Measurements from ENCODE around the gene CMSS1.

The CMSS1 gene

DNA sequence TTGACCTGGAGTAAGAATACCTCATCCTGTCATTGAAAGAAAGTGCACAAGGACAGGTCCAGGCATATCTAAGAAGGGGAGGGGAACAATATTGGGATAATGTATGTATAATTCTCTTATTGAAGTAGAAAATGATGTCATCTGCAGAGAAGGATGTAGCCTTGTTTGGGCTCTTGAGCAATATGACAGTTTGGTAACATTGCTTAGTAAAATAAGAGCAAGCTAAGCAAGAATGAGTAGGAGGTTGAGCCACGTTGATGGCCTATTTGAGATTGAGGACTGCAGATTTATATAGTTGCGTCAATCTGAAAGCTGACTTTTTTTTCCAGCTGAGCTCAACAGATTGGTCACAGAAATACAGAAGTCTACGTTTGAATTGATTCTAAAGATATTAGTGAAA is 151.5 kb downstream of the CMSS1 start:
- TF ChIP-seq, protein P1, sequence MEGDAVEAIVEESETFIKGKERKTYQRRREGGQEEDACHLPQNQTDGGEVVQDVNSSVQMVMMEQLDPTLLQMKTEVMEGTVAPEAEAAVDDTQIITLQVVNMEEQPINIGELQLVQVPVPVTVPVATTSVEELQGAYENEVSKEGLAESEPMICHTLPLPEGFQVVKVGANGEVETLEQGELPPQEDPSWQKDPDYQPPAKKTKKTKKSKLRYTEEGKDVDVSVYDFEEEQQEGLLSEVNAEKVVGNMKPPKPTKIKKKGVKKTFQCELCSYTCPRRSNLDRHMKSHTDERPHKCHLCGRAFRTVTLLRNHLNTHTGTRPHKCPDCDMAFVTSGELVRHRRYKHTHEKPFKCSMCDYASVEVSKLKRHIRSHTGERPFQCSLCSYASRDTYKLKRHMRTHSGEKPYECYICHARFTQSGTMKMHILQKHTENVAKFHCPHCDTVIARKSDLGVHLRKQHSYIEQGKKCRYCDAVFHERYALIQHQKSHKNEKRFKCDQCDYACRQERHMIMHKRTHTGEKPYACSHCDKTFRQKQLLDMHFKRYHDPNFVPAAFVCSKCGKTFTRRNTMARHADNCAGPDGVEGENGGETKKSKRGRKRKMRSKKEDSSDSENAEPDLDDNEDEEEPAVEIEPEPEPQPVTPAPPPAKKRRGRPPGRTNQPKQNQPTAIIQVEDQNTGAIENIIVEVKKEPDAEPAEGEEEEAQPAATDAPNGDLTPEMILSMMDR (IDR thresholded peaks at IDR 0.05) = no peak
- no peak overlapping the region for H3K4me3 ChIP-seq
- H3K27ac ChIP-seq = no peak overlapping the region
- DNase-seq (ENCODE audit: low spot score) = no peak

DNA sequence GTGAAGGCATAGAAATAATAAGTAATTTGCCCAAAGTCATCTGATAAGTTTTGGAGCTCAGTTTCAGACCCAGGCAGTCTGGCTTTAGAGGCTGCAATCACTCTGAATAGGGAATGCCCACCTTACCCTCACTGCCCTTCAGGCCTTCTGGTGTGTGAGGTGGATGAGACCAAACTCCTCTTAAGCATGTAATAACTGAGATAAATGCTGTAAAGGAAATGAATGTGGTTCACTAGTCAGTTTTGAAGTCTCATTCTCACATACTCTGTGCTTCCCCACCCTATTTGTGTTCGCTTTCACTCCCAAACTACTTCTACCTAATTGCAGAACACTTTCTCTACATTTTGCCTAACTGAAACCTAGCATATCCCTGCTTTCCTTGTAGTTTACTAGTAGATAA is 152.5 kb downstream of the CMSS1 start:
- no peak overlapping the region for H3K27ac ChIP-seq
- DNase-seq (ENCODE audit: low spot score) = no peak
- TF ChIP-seq, protein P1 (IDR thresholded peaks at IDR 0.05) = no peak

DNA sequence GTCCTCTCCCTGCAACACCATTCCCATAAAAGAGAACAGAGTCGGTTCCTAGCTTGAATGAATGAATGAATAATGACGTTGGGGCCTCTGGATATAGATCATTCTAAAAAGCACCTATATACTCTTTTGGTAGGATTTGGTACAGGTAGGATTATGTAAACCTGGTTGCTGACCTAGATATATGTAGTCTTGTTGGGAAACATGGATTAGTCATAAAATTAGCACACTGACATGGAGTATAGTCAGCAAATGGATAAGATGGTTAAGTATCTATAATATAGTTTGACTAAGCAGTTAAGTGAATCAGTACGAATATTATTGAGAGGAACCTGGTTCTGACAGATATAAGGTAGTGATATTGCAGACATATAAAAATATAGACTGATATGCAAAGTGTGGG is 154.1 kb downstream of the CMSS1 start:
- Histone ChIP-seq H3K4me3 (no peak overlapping the region), H3K27ac (no peak overlapping the region)
- TF ChIP-seq, protein P1 (IDR thresholded peaks at IDR 0.05) = no peak
- DNase-seq (ENCODE audit: low spot score) = no peak

More for the DNA sequence above, 152.5 kb downstream of the CMSS1 start:
- no peak overlapping the region for H3K4me3 ChIP-seq

DNA sequence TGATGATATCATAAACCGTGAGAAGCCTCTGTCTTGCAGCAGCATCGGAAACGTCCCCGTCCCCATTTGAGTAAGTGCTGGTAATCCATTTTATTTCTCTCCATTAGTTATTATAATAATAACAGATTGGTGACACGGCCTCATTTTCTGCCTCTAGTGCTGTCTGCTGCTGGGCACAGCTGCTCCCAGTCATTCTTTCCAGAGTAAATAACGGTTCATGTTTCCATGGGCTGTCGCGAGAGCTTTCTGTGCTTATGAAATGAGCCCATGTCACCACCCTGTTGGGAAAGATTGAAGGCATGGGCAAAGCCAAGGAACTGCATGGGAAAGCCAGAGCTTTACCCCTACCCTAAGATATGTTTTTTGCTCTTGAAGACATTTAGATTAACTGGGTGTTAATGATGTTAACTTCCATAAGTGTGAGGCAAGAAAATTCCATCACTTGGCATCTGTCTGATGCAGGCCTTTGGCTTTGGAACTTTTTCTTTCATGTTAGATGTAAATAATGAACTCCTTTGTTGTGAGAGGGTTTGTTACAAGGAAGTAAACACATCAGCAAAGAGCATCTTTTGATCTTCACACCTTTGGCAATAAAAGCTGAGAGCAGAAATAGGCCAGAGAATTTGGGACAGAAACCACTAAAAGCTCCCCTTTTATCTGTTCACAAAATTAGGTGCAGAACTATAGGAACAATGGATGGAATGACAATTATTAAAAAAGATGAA is 154.9 kb downstream of the CMSS1 start:
- no peak overlapping the region for H3K4me3 ChIP-seq
- TF ChIP-seq, protein P1 (IDR thresholded peaks at IDR 0.05) = no peak
- peak overlapping the region in 1 of 2 donors; percentile 38 for H3K27ac ChIP-seq
- no peak for DNase-seq (ENCODE audit: low spot score)

DNA sequence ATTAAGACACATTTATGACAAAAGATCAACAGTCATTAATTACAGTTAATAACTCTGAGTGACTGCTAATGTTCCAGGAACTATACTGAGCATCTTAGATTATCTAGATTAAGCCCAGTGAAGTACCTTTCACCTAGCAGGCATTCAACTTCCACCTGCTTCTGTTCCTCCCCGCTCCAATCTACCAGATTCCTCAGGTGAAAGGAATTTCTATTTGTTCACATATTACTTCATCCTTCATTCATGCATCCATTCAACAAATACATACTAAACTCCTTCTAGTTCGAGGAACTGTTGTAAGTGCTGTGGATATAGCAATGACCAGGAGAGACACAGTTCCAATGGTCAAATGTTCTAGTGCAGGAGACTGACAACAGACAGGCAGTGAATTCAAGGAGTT is 157.3 kb downstream of the CMSS1 start:
- DNase-seq (ENCODE audit: low spot score) = no peak
- H3K4me3 ChIP-seq = no peak overlapping the region
- TF ChIP-seq, protein P1 (IDR thresholded peaks at IDR 0.05) = no peak
- no peak overlapping the region for H3K27ac ChIP-seq

DNA sequence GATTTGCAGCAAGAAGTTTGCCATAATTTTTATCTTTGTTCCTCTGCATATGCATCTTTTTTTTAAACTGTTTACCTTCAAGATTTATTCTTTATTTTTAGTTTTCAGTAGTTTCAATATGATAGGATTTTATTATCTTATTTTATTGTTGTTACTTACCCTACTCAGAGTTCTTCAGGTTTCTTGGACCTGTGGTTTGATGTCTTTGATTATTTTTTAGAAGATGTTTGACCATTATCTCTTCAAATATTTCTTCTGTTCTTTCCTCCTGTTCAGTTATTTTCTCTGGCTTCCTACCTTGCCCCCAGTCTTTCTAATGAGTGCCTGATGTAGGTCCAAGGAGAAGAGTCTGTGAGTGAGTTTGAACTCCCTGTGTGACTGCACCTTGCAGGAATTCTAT is 158.9 kb downstream of the CMSS1 start:
- no peak for DNase-seq (ENCODE audit: low spot score)
- Histone ChIP-seq H3K27ac (no peak overlapping the region), H3K4me3 (no peak overlapping the region)
- TF ChIP-seq, protein P1 (IDR thresholded peaks at IDR 0.05) = no peak

DNA sequence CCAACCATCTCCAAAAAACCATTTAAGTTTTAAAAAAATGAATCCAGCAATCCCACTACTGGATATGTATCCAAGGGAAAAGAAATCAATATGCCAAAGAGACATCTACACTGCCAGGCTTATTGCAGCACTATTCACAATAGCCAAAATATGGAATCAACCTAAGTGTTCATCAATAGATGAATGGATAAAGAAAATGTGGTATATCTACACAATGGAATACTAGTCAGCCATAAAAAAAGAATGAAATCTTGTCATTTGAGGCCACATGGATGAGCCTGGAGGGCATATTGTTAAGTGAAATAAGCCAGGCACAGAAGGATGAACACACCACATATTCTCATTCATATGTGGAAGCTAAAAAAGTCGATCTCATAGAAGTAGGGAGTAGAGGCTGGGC is 160.6 kb downstream of the CMSS1 start:
- TF ChIP-seq, protein P1 (IDR thresholded peaks at IDR 0.05) = no peak
- no peak for DNase-seq (ENCODE audit: low spot score)
- Histone ChIP-seq H3K27ac (no peak overlapping the region), H3K4me3 (no peak overlapping the region)
